ENCODE data around the gene PTPRE.

DNA sequence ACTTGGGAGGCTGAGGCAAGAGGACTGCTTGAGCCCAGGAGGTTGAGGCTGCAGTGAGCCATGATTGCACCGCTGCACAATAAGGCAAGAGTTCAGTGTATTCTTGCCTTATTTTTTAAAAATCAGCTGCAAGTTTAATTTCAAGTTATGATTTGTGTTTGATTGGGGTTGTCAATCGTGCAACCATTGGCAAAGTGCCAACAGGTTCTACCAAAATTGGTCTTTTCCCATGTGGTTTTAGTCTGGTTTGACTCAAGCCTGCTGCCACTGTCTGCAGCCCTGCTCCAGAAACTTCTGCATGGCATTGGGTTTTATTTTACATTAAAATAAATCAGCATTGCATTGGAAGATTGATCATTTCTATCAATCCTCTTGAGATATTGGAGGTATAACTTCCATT is 72.7 kb downstream of the PTPRE start:
- TF ChIP-seq, protein P1, sequence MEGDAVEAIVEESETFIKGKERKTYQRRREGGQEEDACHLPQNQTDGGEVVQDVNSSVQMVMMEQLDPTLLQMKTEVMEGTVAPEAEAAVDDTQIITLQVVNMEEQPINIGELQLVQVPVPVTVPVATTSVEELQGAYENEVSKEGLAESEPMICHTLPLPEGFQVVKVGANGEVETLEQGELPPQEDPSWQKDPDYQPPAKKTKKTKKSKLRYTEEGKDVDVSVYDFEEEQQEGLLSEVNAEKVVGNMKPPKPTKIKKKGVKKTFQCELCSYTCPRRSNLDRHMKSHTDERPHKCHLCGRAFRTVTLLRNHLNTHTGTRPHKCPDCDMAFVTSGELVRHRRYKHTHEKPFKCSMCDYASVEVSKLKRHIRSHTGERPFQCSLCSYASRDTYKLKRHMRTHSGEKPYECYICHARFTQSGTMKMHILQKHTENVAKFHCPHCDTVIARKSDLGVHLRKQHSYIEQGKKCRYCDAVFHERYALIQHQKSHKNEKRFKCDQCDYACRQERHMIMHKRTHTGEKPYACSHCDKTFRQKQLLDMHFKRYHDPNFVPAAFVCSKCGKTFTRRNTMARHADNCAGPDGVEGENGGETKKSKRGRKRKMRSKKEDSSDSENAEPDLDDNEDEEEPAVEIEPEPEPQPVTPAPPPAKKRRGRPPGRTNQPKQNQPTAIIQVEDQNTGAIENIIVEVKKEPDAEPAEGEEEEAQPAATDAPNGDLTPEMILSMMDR (conservative IDR thresholded peaks at IDR 0.05; ENCODE audit: low read depth, low read length), result no peak
- TF ChIP-seq POLR2A (IDR thresholded peaks at IDR 0.05; ENCODE audit: low read depth, low read length), result no peak
